Measurements from ENCODE around the gene KRT33A. TPM values are rescaled to one million over a fixed set of nuclear protein-coding genes. Genes with fewer than 3 reads are reported as not detected.
"Not testable (repeated sequence)": the region's sequence is repeated elsewhere in the genome, so short reads cannot be mapped to it uniquely, and the experiment has no call there.

KRT33A gene
- total RNA-seq, 1 donor from 2014 or later = not detected

GRCh38 chr17:41354536-41354935 lies 3.9 kb upstream of the KRT33A start:
- intact Hi-C loops (cut with DNase I) = no loop called here
- Histone ChIP-seq H3K36me3 (no peaks in the 10 kb centered on the region), H3K27me3 (no peaks in the 10 kb centered on the region), H3K9me3 (no peaks in the 10 kb centered on the region), H3K27ac (no peak overlapping the region), H3K4me1 (no peaks in the 10 kb centered on the region), H3K4me3 (no peak overlapping the region)
- no peak for TF ChIP-seq CTCF (IDR thresholded peaks at IDR 0.05)
- DNase-seq (ENCODE audit: low spot score in 2 of 2) = no peak

GRCh38 chr17:41352597-41353366 lies 2.2 kb upstream of the KRT33A start:
- Histone ChIP-seq H3K9me3 (no peaks in the 10 kb centered on the region), H3K27ac (no peak overlapping the region), H3K4me1 (no peaks in the 10 kb centered on the region), H3K27me3 (no peaks in the 10 kb centered on the region), H3K4me3 (no peak overlapping the region), H3K36me3 (no peaks in the 10 kb centered on the region)
- intact Hi-C loops (cut with DNase I) = no loop called here
- DNase-seq (ENCODE audit: low spot score in 2 of 2) = no peak
- TF ChIP-seq CTCF (IDR thresholded peaks at IDR 0.05) = no peak

GRCh38 chr17:41351177-41351576 lies 549 bp upstream of the KRT33A start:
- Histone ChIP-seq H3K27ac (no peak overlapping the region), H3K9me3 (no peaks in the 10 kb centered on the region), H3K27me3 (no peaks in the 10 kb centered on the region), H3K4me1 (no peaks in the 10 kb centered on the region), H3K36me3 (no peaks in the 10 kb centered on the region), H3K4me3 (no peak overlapping the region)
- intact Hi-C loops (cut with DNase I) = no loop called here
- no peak for DNase-seq (ENCODE audit: low spot score in 2 of 2)
- TF ChIP-seq CTCF (IDR thresholded peaks at IDR 0.05) = no peak

- intact Hi-C loops (cut with DNase I) = no loop called here
- no peak for DNase-seq (ENCODE audit: low spot score in 2 of 2)
- TF ChIP-seq CTCF (IDR thresholded peaks at IDR 0.05) = no peak
- no peaks in the 10 kb centered on the region for H3K4me1 ChIP-seq
- H3K4me3 ChIP-seq = no peak overlapping the region
- H3K36me3 ChIP-seq = no peaks in the 10 kb centered on the region
- H3K9me3 ChIP-seq = no peaks in the 10 kb centered on the region
- no peak overlapping the region for H3K27ac ChIP-seq
- H3K27me3 ChIP-seq = no peaks in the 10 kb centered on the region
Measured at GRCh38 chr17:41347869-41348760, 2.5 kb downstream of the KRT33A start.

GRCh38 chr17:41346421-41346820 lies 4.2 kb downstream of the KRT33A start:
- H3K4me3 ChIP-seq; H3K36me3 ChIP-seq; H3K27ac ChIP-seq; H3K9me3 ChIP-seq; DNase-seq (ENCODE audit: low spot score in 2 of 2); intact Hi-C loops (cut with DNase I); H3K4me1 ChIP-seq; H3K27me3 ChIP-seq: not testable (repeated sequence)

GRCh38 chr17:41345992-41346391 lies 4.6 kb downstream of the KRT33A start:
- no peak for DNase-seq (ENCODE audit: low spot score in 2 of 2)
- intact Hi-C loops (cut with DNase I) = no loop called here
- Histone ChIP-seq H3K4me3 (no peak overlapping the region), H3K9me3 (no peaks in the 10 kb centered on the region), H3K27ac (no peak overlapping the region), H3K4me1 (no peaks in the 10 kb centered on the region), H3K27me3 (no peaks in the 10 kb centered on the region), H3K36me3 (no peaks in the 10 kb centered on the region)
- TF ChIP-seq CTCF (IDR thresholded peaks at IDR 0.05) = no peak
